A549 (cell line): ENCODE results near the gene SLC17A6. TPM values are rescaled to one million over a fixed set of nuclear protein-coding genes. Genes with fewer than 3 reads are reported as not detected.

Experiments used
- ATAC-seq, 2 experiments: fragments of 200-7000 bp in 1 of 2; fragments of >200 bp in 1 of 2; cut with Nextera tagmentation in 1 of 2; cut with Tn5 transposase in 1 of 2; 3 replicates each; pipeline versions ENCODE4 v1.8.0 to v1.9.1; 2018 to 2020; ENCODE audit warnings: mild to moderate bottlenecking in 1 of 2, moderate library complexity in 1 of 2
- CTCF ChIA-PET: fragments of 300-600 bp; sonication (Branson Sonifier 250); formaldehyde crosslinking; extraction: SDS; loops from one replicate; lab custom pipeline; 2021; ENCODE audit warnings: antibody characterized with exemption, inconsistent platforms; lab: Yijun Ruan, JAX
- POLR2A ChIA-PET: fragments of 350-600 bp; formaldehyde crosslinking; extraction: SDS; loops from one replicate; lab custom pipeline; 2021; ENCODE audit warnings: antibody characterized with exemption, inconsistent platforms; lab: Yijun Ruan, JAX
- DNase-seq, 2 experiments: peaks; one replicate each; pipeline versions ENCODE4 v3.0.0 to v3.0.0-alpha.2; 2011 to 2016; ENCODE audit warnings: low read depth in 1 of 2, low spot score in 1 of 2
- FAIRE-seq: peaks from 2 replicates; lab custom pipeline; 2011; peaks lifted over from hg19 to GRCh38; lab: Jason Lieb, UNC
- H3K27ac ChIP-seq, 2 experiments: fragments of >200 bp; sonication (Bioruptor Twin); formaldehyde crosslinking; 3 replicates each; pipeline ENCODE4 v1.5.1; 2016 to 2017
- H3K4me1 ChIP-seq: fragments of >200 bp; sonication (Bioruptor Twin); formaldehyde crosslinking; 3 replicates; pipeline ENCODE4 v1.6.1; 2016
- H3K4me2 ChIP-seq: fragments of >200 bp; sonication (Bioruptor Twin); formaldehyde crosslinking; 3 replicates; pipeline ENCODE4 v1.6.1; 2016
- H3K4me3 ChIP-seq: fragments of >200 bp; sonication (Bioruptor Twin); formaldehyde crosslinking; 3 replicates; pipeline ENCODE4 v1.5.1; 2016
- H3K9me3 ChIP-seq: fragments of >200 bp; sonication (Bioruptor Twin); formaldehyde crosslinking; 3 replicates; pipeline ENCODE4 v1.6.1; 2016
- BCL3 ChIP-seq: fragments of >200 bp; sonication (Bioruptor Twin); formaldehyde crosslinking; IDR thresholded peaks from 3 replicates; pipeline ENCODE4 v1.6.1; 2016
- CBX8 ChIP-seq: fragments of 200-600 bp; sonication (generic); IDR thresholded peaks from 2 replicates; pipeline ENCODE4 v1.6.1; 2016
- CHD2 ChIP-seq: fragments of 150-350 bp; IDR thresholded peaks from 2 replicates; pipeline ENCODE4 v1.6.1; 2014; ENCODE audit warnings: low read length; ENCODE audit not compliant: partially characterized antibody
- CTCF ChIP-seq: fragments of >200 bp; sonication (Bioruptor Twin); formaldehyde crosslinking; IDR thresholded peaks from 3 replicates; pipeline ENCODE4 v1.5.1; 2016
- EHF ChIP-seq: fragments of 250-450 bp; sonication (Bioruptor Pico); IDR thresholded peaks from 2 replicates; pipeline ENCODE4 v1.5.0; 2020; ENCODE audit warnings: mild to moderate bottlenecking
- EP300 ChIP-seq, 2 experiments: fragments of >200 bp; sonication (Bioruptor Twin); formaldehyde crosslinking; IDR thresholded peaks; 2 replicates in 1 of 2; 3 replicates in 1 of 2; pipeline ENCODE4 v1.6.1; 2016 to 2017
- ESRRA ChIP-seq: fragments of 150-350 bp; IDR thresholded peaks from 2 replicates; pipeline ENCODE4 v1.6.1; 2014; ENCODE audit warnings: mild to moderate bottlenecking, low read length, borderline replicate concordance
- FOSB ChIP-seq: fragments of 250-450 bp; sonication (Bioruptor Pico); IDR thresholded peaks from 2 replicates; pipeline ENCODE4 v1.5.0; 2020; ENCODE audit warnings: mild to moderate bottlenecking, moderate library complexity
- GATA3 ChIP-seq: IDR thresholded peaks from 2 replicates; pipeline ENCODE4 v1.6.1; 2012; ENCODE audit warnings: borderline replicate concordance
- HMGXB4 ChIP-seq: fragments of 250-450 bp; sonication (Bioruptor Pico); IDR thresholded peaks from 2 replicates; pipeline ENCODE4 v1.5.0; 2021; ENCODE audit warnings: mild to moderate bottlenecking, moderate library complexity, borderline replicate concordance
- HOXA7 ChIP-seq: fragments of 250-450 bp; sonication (Bioruptor Pico); IDR thresholded peaks from 2 replicates; pipeline ENCODE4 v1.5.0; 2020; ENCODE audit warnings: mild to moderate bottlenecking, moderate library complexity
- HOXB13 ChIP-seq: fragments of 250-450 bp; sonication (Bioruptor Pico); IDR thresholded peaks from 2 replicates; pipeline ENCODE4 v1.5.0; 2020; ENCODE audit warnings: low read depth, mild to moderate bottlenecking, moderate library complexity
- HOXB5 ChIP-seq: fragments of 250-450 bp; sonication (Bioruptor Pico); IDR thresholded peaks from 2 replicates; pipeline ENCODE4 v1.5.0; 2020; ENCODE audit warnings: mild to moderate bottlenecking, moderate library complexity
- JUNB ChIP-seq: fragments of >200 bp; sonication (Bioruptor Twin); formaldehyde crosslinking; IDR thresholded peaks from 2 replicates; pipeline ENCODE4 v1.6.1; 2016
- MAFK ChIP-seq: fragments of 450-650 bp; IDR thresholded peaks from 2 replicates; pipeline ENCODE4 v1.6.1; 2014; ENCODE audit not compliant: partially characterized antibody
- MYC ChIP-seq: IDR thresholded peaks from 2 replicates; pipeline ENCODE4 v1.6.1; 2012; ENCODE audit warnings: mild to moderate bottlenecking, inconsistent platforms, low read length, improper control_type of control experiment, borderline replicate concordance
- NFE2L2 ChIP-seq: fragments of 150-350 bp; conservative IDR thresholded peaks from 2 replicates; pipeline ENCODE4 v1.6.1; 2014; ENCODE audit warnings: low read length
- PBX3 ChIP-seq: IDR thresholded peaks from 2 replicates; pipeline ENCODE4 v1.6.1; 2012
- POLR2AphosphoS2 ChIP-seq: conservative IDR thresholded peaks from 2 replicates; pipeline ENCODE4 v1.6.1; 2012; ENCODE audit warnings: low read length, improper control_type of control experiment, inconsistent platforms
- RCOR1 ChIP-seq: fragments of 150-350 bp; IDR thresholded peaks from 2 replicates; pipeline ENCODE4 v1.6.1; 2014; ENCODE audit warnings: antibody characterized with exemption, low read length, low read depth
- TFCP2L1 ChIP-seq: fragments of 250-450 bp; sonication (Bioruptor Pico); IDR thresholded peaks from 2 replicates; pipeline ENCODE4 v1.5.0; 2021; ENCODE audit warnings: mild to moderate bottlenecking
- TP53 ChIP-seq: fragments of 250-450 bp; sonication (Bioruptor Pico); IDR thresholded peaks from 2 replicates; pipeline ENCODE4 v1.5.0; 2021; ENCODE audit warnings: mild to moderate bottlenecking, moderate library complexity
- WGBS: methylation state at CpG from one replicate; pipeline ENCODE4 v1.1.6; 2017; ENCODE audit errors: missing lambda C conversion rate; 5-methylcytosine and 5-hydroxymethylcytosine counted together
- polyA plus RNA-seq, 4 experiments: library from polyadenylated mRNA; depleted of rRNA in 3 of 4; stranded (reverse); fragments of >200 nt; fragmentation: RNase III in 1 of 4; extraction: RNeasy Plus Mini Kit Qiagen cat#74134 plus additional on column Dnase treatment in 1 of 4; gene quantifications; 2 replicates in 3 of 4; 3 replicates in 1 of 4; pipeline ENCODE4 v1.2.3, GENCODE V29; 2011 to 2017
- TF ChIP-seq, protein P1 (sequence below): fragments of 250-450 bp; sonication (Bioruptor Pico); IDR thresholded peaks from 2 replicates; pipeline ENCODE4 v1.5.0; 2020; ENCODE audit warnings: low read depth, mild to moderate bottlenecking, moderate library complexity

The SLC17A6 gene
- polyA plus RNA-seq, 2 of the 4 experiments (the other 2 are of a cell fraction) = not detected

DNA sequence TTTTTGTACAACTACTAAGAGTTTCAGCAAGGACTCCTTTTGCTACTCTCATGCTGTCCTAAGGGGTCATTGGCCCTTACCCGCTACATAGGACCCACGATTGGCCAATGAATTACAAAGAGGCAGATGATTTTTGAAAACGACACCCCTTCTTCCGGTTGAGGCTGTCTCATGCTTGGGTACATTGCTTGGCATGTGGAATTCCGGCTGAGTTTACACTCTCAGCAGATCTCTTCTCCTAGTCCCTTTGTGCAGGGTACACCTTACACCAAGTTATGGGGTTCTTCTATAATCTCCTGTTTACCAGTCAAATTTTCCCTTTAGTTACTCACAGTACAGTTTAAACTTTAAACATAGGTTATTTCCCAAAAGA is 52.1 kb downstream of the SLC17A6 start:
- WGBS = 6% methylated on average over 5 of the region's 5 CpGs
- Histone ChIP-seq H3K4me3 (no peak overlapping the region), H3K9me3 (no peaks in the 10 kb centered on the region), H3K27ac (no peak overlapping the region), H3K4me2 (no peak overlapping the region), H3K4me1 (no peaks in the 10 kb centered on the region)
- TF ChIP-seq CHD2 (no peak), POLR2AphosphoS2 (no peak), JUNB (no peak), EP300 (IDR thresholded peaks at IDR 0.05) (no peak), CBX8 (no peak), NFE2L2 (no peak), TFCP2L1 (CRISPR knock-in tag) (no peak), FOSB (CRISPR knock-in tag) (no peak), MAFK (no peak), PBX3 (no peak), BCL3 (no peak), HOXB5 (CRISPR knock-in tag) (no peak), GATA3 (no peak)
- TF ChIP-seq, protein P1, sequence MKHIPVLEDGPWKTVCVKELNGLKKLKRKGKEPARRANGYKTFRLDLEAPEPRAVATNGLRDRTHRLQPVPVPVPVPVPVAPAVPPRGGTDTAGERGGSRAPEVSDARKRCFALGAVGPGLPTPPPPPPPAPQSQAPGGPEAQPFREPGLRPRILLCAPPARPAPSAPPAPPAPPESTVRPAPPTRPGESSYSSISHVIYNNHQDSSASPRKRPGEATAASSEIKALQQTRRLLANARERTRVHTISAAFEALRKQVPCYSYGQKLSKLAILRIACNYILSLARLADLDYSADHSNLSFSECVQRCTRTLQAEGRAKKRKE (CRISPR knock-in tag) = no peak
- ATAC-seq (no peak), FAIRE-seq (no peak), DNase-seq (no peak)
- POLR2A ChIA-PET = no interaction called here
- CTCF ChIA-PET = no interaction called here

DNA sequence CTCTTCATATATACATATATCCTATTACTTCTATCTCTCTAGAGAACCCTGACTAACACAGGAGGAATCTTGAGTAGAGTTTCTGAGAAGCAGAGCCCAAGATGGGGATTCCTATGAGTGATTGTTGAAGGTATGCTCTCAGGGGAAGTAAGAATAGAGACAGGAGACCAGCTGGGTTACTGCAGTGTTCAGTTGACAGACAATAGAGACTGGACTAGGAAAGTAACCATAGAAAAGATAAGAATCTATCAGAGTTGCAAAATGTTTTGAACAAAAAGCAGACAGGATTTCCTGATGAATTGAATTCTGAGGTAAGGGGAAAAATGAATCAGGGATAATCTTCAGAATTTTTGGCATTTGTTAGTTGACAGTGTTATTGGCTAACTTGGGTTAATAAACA is 54.4 kb downstream of the SLC17A6 start:
- H3K4me1 ChIP-seq = no peaks in the 10 kb centered on the region
- ChIA-PET POLR2A (no interaction called here), CTCF (no interaction called here)
- H3K4me3 ChIP-seq = no peak overlapping the region
- FAIRE-seq (no peak), ATAC-seq (no peak), DNase-seq (no peak)
- TF ChIP-seq TFCP2L1 (CRISPR knock-in tag) (no peak), MYC (no peak), EHF (CRISPR knock-in tag) (no peak), EP300 (IDR thresholded peaks at IDR 0.05) (no peak), HOXB13 (CRISPR knock-in tag) (no peak), ESRRA (no peak), PBX3 (no peak), CTCF (no peak)
- H3K9me3 ChIP-seq = no peaks in the 10 kb centered on the region
- no peak overlapping the region for H3K4me2 ChIP-seq
- no peak overlapping the region for H3K27ac ChIP-seq

DNA sequence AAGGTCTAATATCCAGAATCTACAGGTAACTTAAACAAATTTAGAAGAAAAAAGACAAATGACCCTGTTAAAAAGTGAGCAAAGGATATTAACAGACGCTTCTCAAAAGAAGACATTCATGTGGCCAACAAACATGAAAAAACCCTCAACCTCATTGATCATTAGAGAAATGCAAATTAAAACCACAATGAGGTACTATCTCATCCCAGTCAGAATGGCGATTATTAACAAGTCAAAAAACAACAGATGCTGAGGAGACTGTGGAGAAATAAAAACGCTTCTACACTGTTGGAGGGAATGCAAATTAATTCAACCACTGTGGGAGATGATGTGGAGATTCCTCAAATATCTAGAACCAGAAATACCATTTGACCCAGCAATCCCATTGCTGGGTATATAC is 67.2 kb downstream of the SLC17A6 start:
- no peak for ATAC-seq
- POLR2A ChIA-PET = no interaction called here
- TF ChIP-seq HMGXB4 (CRISPR knock-in tag) (no peak), CTCF (no peak), RCOR1 (no peak), BCL3 (no peak), POLR2AphosphoS2 (no peak), TP53 (no peak), MYC (no peak), HOXA7 (CRISPR knock-in tag) (no peak)

More for the DNA sequence above, 67.2 kb downstream of the SLC17A6 start:
- FAIRE-seq (no peak), DNase-seq (no peak)
- no peak overlapping the region for H3K27ac ChIP-seq
- CTCF ChIA-PET = no interaction called here
- 1% methylated on average over 3 of the region's 3 CpGs for WGBS
- H3K4me3 ChIP-seq = no peak overlapping the region
- no peak overlapping the region for H3K4me2 ChIP-seq
- H3K9me3 ChIP-seq = no peaks in the 10 kb centered on the region
- no peaks in the 10 kb centered on the region for H3K4me1 ChIP-seq
